ENCODE measurements around the gene LGMN.
"Not testable (repeated sequence)": the region's sequence is repeated elsewhere in the genome, so short reads cannot be mapped to it uniquely, and the experiment has no call there.

Gene LGMN

DNA sequence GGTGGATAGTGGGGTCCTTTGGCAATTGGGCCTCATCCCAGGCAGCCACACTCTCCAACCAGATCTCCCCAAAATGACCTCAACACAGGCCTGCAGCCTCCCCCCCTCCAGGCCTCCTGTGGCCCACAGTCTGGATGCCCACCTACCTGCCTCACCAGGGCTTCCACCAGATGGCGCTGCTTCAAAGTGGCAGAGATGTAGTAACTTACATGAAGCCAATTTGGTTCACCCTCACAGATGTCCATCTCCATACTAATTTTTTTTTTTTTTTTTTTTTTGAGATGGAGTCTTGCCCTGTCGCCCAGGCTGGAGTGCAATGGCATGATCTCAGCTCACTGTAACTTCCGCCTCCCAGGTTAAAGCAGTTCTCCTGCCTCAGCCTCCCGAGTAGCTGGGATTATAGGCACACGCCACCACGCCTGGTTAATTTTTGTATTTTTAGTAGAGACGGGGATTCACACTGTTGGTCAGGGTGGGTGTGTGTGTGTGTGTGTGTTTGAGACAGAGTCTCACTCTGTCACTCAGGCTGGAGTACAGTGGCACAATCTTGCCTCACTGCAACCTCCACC, 33.6 kb downstream of the LGMN start:
- H3K4me3 ChIP-seq = not testable (repeated sequence)
- peak; percentile 77 for DNase-seq (ENCODE audit: low spot score)
- peak overlapping the region in 1 of 2 donors; percentile 31 for H3K27ac ChIP-seq
- TF ChIP-seq, protein P1, sequence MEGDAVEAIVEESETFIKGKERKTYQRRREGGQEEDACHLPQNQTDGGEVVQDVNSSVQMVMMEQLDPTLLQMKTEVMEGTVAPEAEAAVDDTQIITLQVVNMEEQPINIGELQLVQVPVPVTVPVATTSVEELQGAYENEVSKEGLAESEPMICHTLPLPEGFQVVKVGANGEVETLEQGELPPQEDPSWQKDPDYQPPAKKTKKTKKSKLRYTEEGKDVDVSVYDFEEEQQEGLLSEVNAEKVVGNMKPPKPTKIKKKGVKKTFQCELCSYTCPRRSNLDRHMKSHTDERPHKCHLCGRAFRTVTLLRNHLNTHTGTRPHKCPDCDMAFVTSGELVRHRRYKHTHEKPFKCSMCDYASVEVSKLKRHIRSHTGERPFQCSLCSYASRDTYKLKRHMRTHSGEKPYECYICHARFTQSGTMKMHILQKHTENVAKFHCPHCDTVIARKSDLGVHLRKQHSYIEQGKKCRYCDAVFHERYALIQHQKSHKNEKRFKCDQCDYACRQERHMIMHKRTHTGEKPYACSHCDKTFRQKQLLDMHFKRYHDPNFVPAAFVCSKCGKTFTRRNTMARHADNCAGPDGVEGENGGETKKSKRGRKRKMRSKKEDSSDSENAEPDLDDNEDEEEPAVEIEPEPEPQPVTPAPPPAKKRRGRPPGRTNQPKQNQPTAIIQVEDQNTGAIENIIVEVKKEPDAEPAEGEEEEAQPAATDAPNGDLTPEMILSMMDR (IDR thresholded peaks at IDR 0.05) = peak; percentile 40

DNA sequence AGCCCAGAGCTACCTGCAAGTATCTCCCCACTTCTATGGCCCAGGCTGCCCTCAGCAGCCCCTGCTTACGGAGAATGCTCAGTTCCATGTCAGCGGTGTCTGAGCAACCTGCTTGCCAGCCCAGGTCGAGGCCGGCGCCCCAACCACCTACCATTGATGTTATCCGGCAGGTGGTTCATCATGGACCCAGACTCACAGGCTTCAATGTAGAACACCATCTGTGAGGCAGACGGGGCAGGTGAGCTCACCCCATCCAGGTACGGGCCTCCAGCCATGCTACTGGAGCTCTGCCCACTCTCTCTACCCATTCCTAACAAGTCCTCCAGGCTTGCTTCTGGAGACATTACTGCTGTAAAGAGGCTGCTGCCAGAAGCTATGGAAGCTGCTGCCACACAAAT, 35.8 kb downstream of the LGMN start:
- TF ChIP-seq, protein P1 (IDR thresholded peaks at IDR 0.05) = no peak
- Histone ChIP-seq H3K27ac (peak overlapping the region in 1 of 2 donors; percentile 64), H3K4me3 (no peak overlapping the region)
- DNase-seq (ENCODE audit: low spot score) = peak; percentile 63

- TF ChIP-seq, protein P1 (IDR thresholded peaks at IDR 0.05) = no peak
- H3K27ac ChIP-seq = peak overlapping the region in 1 of 2 donors; percentile 64
- DNase-seq (ENCODE audit: low spot score) = peak; percentile 14
- H3K4me3 ChIP-seq = no peak overlapping the region
Observed at GRCh38 chr14:92711976-92712653, 36.3 kb downstream of the LGMN start.

- Histone ChIP-seq H3K4me3 (no peak overlapping the region), H3K27ac (peak overlapping the region in 1 of 2 donors; percentile 20)
- TF ChIP-seq, protein P1 (IDR thresholded peaks at IDR 0.05) = no peak
- no peak for DNase-seq (ENCODE audit: low spot score)
Observed at GRCh38 chr14:92710001-92710341, 38.5 kb downstream of the LGMN start.

DNA sequence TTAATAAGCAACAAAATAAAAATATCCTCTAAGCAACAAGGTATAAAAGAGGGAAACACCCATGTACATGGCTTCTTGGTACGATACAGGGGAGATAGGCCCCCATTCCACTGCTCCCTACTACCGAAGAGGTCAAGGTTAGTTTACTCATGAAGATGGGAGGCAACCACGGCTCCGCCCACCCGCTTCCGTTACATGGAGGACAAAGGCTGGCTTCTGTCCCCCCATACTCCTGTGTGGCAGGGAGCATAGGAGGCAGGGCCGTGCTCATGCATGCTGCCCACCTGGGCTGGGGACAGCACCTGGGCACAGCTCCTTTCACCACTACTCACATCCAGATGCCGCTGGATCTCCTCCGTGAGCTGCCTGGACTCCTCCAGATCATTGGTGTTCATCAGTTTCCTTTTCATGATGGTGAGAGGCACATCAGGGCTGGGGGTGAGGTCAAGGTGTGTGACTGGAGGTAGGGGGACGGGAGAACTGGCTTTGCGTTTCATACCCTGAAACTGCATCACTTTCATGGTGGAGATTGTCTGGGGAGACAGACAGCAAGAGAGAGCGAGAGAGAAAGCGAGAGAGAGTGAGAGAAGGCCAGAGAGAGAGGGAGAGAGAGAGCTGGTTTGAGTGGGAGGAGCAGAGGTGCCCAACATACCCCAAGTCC, 39.0 kb downstream of the LGMN start:
- H3K4me3 ChIP-seq = no peak overlapping the region
- TF ChIP-seq, protein P1 (IDR thresholded peaks at IDR 0.05) = no peak
- H3K27ac ChIP-seq = peak overlapping the region in 1 of 2 donors; percentile 20
- DNase-seq (ENCODE audit: low spot score) = peak; percentile 50

DNA sequence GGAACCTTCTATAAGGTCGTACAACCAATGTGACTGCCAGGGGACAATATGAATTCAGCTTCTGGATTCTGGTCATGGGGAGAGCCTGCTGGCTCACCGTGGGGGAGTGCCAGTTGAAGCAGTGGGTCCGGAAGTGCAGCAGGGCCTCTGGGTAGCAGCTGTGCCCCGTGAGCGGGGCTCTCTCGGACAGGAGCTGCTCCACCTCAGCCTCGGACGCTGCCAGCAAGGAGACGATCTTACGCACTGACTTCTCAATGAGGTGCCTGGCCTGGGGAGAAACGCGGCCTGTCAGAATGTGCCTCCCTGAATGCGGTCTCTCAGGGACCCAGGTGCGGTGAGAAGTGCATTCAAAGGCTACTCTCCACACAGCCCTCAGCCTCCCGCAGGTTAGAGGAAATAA, 42.0 kb downstream of the LGMN start:
- TF ChIP-seq, protein P1 (IDR thresholded peaks at IDR 0.05) = no peak
- no peak overlapping the region for H3K4me3 ChIP-seq
- DNase-seq (ENCODE audit: low spot score) = peak; percentile 59
- H3K27ac ChIP-seq = peak overlapping the region in 1 of 2 donors; percentile 35

Data from coronary artery (tissue), 2 donors.